ENCODE results near the gene TRAPPC14. TPM values are rescaled to one million over a fixed set of nuclear protein-coding genes. Genes with fewer than 3 reads are reported as not detected.

Gene TRAPPC14
- total and polyA plus RNA-seq, 2 of the 8 experiments (the other 6 are each of a cell fraction or from before 2014, with no cell fraction given) = 11.9 to 22.1 TPM

DNA sequence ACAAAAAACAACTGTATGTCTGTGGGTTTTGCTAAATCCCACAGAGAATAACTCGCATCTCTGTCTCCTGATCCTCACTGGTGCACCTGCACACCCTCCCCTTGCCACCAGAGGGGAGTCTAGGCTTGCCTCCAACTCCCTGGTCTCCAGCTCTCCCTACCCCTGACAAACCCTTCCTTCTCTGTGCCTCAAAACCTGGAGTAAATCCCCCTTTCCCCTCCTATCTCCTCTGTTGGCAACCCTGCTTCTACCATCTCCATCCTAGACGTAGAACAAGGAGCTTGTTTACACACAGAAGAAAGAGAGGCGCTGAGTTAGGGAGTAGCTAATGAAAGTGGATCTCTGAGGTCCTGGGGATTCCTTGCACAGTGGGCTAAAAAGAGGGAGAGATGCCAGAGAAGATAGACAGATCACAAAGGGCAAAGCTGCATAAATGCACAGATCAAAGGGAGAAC, 25.8 kb downstream of the TRAPPC14 start:
- Histone ChIP-seq H3K9me3 (ENCODE audit: insufficient read depth in 2 of 2, low read depth in 1 of 2, low read length in 1 of 2) (no peaks in the 10 kb centered on the region), H2BK20ac (ENCODE audit: low read length) (0 out of 2 replicates have a peak overlapping the region, but pooled peaks have one; percentile 17), H3K14ac (ENCODE audit: insufficient read length) (no peak overlapping the region), H3K9ac (replicated peaks in 1 of 4; ENCODE audit: extremely low read depth in 1 of 4, low read depth in 3 of 4, low read length in 3 of 4) (no peak overlapping the region), H2BK15ac (ENCODE audit: low read length) (no peak overlapping the region), H4K8ac (ENCODE audit: extremely low read depth, insufficient read depth, low read length) (no peak overlapping the region), H3K4me2 (ENCODE audit: insufficient read depth in 1 of 2, low read depth in 2 of 2, low read length in 2 of 2) (no peak overlapping the region), H2BK120ac (replicated peaks; ENCODE audit: low read depth, low read length) (no peak overlapping the region), H3K4ac (replicated peaks; ENCODE audit: insufficient read length, low read depth, low read length) (no peak overlapping the region), H4K91ac (replicated peaks; ENCODE audit: insufficient read length, low read length) (no peak overlapping the region), H3K27me3 (replicated peaks in 1 of 4; ENCODE audit: control insufficient read depth in 3 of 4, extremely low read depth in 1 of 4, insufficient read depth in 3 of 4, low read length in 3 of 4) (peaks cover 0 to 11% (median 0%) of the 10 kb centered on the region in 4 experiments; a peak in 2 of 7 replicates), H3K56ac (replicated peaks; ENCODE audit: insufficient read length, low read depth, low read length) (no peak overlapping the region), H2BK5ac (ENCODE audit: low read depth, low read length) (no peak overlapping the region), H3K79me1 (ENCODE audit: low read depth, low read length) (no peaks in the 10 kb centered on the region), H3K79me2 (ENCODE audit: control insufficient read depth in 1 of 2, insufficient read depth in 2 of 2, low read length in 2 of 2) (no peaks in the 10 kb centered on the region), H2AK5ac (ENCODE audit: low read depth, low read length) (no peak overlapping the region), H3K4me1 (replicated peaks in 1 of 4; ENCODE audit: control insufficient read depth in 3 of 4, insufficient read depth in 4 of 4, low read length in 3 of 4) (peaks cover 0 to 8% (median 0%) of the 10 kb centered on the region in 4 experiments; a peak in 2 of 7 replicates), H3K18ac (ENCODE audit: extremely low read depth, low read length) (no peak overlapping the region), H4K20me1 (replicated peaks in 1 of 2; ENCODE audit: control insufficient read depth in 1 of 2, insufficient read depth in 2 of 2, low read length in 2 of 2) (no peaks in the 10 kb centered on the region), H3K4me3 (ENCODE audit: extremely low read depth in 1 of 4, insufficient read depth in 2 of 4, low read depth in 3 of 4, low read length in 4 of 4) (no peak overlapping the region), H3K23me2 (ENCODE audit: low read depth, low read length) (peaks cover 3% of the 10 kb centered on the region; the same call in 1 of the 2 replicates), H2AFZ (ENCODE audit: low read length) (no peak overlapping the region), H3K23ac (ENCODE audit: insufficient read length) (no peak overlapping the region), H4K5ac (ENCODE audit: insufficient read length, low read depth, low read length) (no peak overlapping the region), H3K27ac (ENCODE audit: low read depth, low read length) (no peak overlapping the region), H3K36me3 (ENCODE audit: control insufficient read depth in 2 of 4, insufficient read depth in 4 of 4, low read length in 3 of 4) (no peaks in the 10 kb centered on the region), H2BK12ac (ENCODE audit: low read depth, low read length) (no peak overlapping the region)
- ChIA-PET CTCF (ENCODE audit: partially characterized antibody) (interaction anchor here (0.6 to 9.0 kb wide), 40 partner anchors 9 to 498 kb away, joined by 3 to 108 read pairs (median 6); partner anchors contain the start of genes AP4M1, GAL3ST4, LAMTOR4 and MCM7), POLR2A (ENCODE audit: partially characterized antibody) (interaction anchor here (0.5 to 3.3 kb wide), 17 partner anchors 9 to 85 kb away, joined by 3 to 14 read pairs (median 5); partner anchors contain the start of genes AP4M1, GAL3ST4, GPC2 and MCM7)
- peak in 1 of 2 experiments; percentile 81 for DNase-seq (ENCODE audit: low read depth in 1 of 2, low spot score in 2 of 2)
- TF ChIP-seq, protein P1, sequence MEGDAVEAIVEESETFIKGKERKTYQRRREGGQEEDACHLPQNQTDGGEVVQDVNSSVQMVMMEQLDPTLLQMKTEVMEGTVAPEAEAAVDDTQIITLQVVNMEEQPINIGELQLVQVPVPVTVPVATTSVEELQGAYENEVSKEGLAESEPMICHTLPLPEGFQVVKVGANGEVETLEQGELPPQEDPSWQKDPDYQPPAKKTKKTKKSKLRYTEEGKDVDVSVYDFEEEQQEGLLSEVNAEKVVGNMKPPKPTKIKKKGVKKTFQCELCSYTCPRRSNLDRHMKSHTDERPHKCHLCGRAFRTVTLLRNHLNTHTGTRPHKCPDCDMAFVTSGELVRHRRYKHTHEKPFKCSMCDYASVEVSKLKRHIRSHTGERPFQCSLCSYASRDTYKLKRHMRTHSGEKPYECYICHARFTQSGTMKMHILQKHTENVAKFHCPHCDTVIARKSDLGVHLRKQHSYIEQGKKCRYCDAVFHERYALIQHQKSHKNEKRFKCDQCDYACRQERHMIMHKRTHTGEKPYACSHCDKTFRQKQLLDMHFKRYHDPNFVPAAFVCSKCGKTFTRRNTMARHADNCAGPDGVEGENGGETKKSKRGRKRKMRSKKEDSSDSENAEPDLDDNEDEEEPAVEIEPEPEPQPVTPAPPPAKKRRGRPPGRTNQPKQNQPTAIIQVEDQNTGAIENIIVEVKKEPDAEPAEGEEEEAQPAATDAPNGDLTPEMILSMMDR (IDR thresholded peaks at IDR 0.05; ENCODE audit: control extremely low read depth in 1 of 3, insufficient read depth in 1 of 3, low read depth in 1 of 3, low read length in 3 of 3) = peak; percentile 92 to 98 (median 97)
- TF ChIP-seq RAD21 (IDR thresholded peaks at IDR 0.05 in 1 of 2, conservative IDR thresholded peaks at IDR 0.05 in 1 of 2; ENCODE audit: low read depth in 2 of 2, low read length in 2 of 2) (peak; percentile 97 to 98), CTBP2 (IDR thresholded peaks at IDR 0.05; ENCODE audit: borderline replicate concordance, insufficient read depth, insufficient read length, low read length) (no peak)
- FAIRE-seq = peak; percentile 48
- WGBS, 2 experiments (ENCODE audit: extremely low coverage in 1 of 2, insufficient coverage in 1 of 2, insufficient read length in 1 of 2, insufficient replicate concordance in 2 of 2, low coverage in 1 of 2, low lambda C conversion rate in 2 of 2, missing lambda C conversion rate in 1 of 2) = 18% methylated on average over 3 of the region's 3 CpGs; no CpG with 5 or more reads in 1 of the 2 experiments

Data from H1 (cell line).